ENCODE results near the gene MSRB3.
"Not testable (repeated sequence)": the region's sequence is repeated elsewhere in the genome, so short reads cannot be mapped to it uniquely, and the experiment has no call there.

GRCh38 chr12:65457341-65457740, 178.9 kb downstream of the MSRB3 start:
- not testable (repeated sequence) for TF ChIP-seq POLR2AphosphoS5, CTCF, POLR2A, EP300 (IDR thresholded peaks at IDR 0.05)

Data from gastroesophageal sphincter (tissue), 3 donors.